HL-60 (cell line): ENCODE data around the gene DRC7.

Experiments
- GABPA ChIP-seq: IDR thresholded peaks from 2 replicates; pipeline ENCODE4 v1.6.1; 2012; ENCODE audit warnings: low read depth
- POLR2AphosphoS5 ChIP-seq: IDR thresholded peaks from 2 replicates; pipeline ENCODE4 v1.6.1; 2012; ENCODE audit warnings: low read depth
- SPI1 ChIP-seq: IDR thresholded peaks from 2 replicates; pipeline ENCODE4 v1.6.1; 2012; ENCODE audit warnings: low read depth, mild to moderate bottlenecking, borderline replicate concordance
- TF ChIP-seq, protein P1 (sequence below): IDR thresholded peaks from one replicate; pipeline ENCODE4 v1.5.1; 2011; ENCODE audit warnings: low read length, control low read depth, inconsistent platforms; ENCODE audit not compliant: insufficient read depth

DNA sequence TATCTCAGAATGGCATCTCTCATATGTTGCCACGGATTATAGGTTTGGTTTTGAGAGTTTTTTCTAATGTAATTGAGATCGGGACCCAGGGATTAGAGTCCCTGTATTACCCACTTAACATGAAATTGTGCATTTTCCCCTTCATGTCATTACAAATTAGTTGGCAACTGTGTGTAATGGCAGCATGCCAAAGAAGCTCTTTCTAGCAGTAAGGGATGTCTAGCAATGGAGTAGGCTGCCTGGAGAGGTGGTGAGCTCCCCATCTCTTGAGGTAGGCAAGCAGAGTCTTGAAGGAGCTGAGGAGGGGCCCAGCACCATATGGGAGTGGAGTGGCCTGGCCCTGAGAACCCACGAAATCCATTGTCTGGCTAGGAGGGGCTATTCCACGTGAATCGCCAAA lies 30.9 kb downstream of the DRC7 start:
- TF ChIP-seq, protein P1, sequence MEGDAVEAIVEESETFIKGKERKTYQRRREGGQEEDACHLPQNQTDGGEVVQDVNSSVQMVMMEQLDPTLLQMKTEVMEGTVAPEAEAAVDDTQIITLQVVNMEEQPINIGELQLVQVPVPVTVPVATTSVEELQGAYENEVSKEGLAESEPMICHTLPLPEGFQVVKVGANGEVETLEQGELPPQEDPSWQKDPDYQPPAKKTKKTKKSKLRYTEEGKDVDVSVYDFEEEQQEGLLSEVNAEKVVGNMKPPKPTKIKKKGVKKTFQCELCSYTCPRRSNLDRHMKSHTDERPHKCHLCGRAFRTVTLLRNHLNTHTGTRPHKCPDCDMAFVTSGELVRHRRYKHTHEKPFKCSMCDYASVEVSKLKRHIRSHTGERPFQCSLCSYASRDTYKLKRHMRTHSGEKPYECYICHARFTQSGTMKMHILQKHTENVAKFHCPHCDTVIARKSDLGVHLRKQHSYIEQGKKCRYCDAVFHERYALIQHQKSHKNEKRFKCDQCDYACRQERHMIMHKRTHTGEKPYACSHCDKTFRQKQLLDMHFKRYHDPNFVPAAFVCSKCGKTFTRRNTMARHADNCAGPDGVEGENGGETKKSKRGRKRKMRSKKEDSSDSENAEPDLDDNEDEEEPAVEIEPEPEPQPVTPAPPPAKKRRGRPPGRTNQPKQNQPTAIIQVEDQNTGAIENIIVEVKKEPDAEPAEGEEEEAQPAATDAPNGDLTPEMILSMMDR, result no peak
- no peak for TF ChIP-seq POLR2AphosphoS5
- no peak for TF ChIP-seq GABPA
- no peak for TF ChIP-seq SPI1
